DMS153 treated with DMSO at 0.1 percent for 48 hours (cell line): ENCODE results near the gene ERGIC1.

ENCODE experiments used
- DNase-seq: peaks from one replicate; lab custom pipeline; 2025; ENCODE audit not compliant: unreplicated experiment; lab: John Stamatoyannopoulos, UW

Gene ERGIC1

GRCh38 chr5:172898843-172899369, 64.9 kb downstream of the ERGIC1 start:
- no peak for DNase-seq

DNA sequence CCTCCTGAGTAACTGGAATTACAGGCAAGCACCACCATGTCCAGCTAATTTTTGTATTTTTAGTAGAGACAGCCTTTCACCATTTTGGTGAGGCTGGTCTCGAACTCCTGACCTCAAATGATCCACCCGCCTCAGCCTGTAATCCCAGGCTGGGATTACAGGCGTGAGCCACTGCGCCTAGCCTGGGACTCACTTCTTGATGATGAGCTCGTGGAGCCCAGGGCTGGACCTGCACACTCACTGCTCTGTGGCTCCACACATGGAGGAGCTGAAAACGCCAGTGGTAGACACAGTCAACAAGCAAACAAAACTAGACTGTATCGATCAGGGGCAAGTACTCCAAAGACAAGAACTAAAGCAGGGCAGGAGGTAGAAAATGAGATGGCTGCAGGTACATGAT, 65.4 kb downstream of the ERGIC1 start:
- DNase-seq, result no peak

DNA sequence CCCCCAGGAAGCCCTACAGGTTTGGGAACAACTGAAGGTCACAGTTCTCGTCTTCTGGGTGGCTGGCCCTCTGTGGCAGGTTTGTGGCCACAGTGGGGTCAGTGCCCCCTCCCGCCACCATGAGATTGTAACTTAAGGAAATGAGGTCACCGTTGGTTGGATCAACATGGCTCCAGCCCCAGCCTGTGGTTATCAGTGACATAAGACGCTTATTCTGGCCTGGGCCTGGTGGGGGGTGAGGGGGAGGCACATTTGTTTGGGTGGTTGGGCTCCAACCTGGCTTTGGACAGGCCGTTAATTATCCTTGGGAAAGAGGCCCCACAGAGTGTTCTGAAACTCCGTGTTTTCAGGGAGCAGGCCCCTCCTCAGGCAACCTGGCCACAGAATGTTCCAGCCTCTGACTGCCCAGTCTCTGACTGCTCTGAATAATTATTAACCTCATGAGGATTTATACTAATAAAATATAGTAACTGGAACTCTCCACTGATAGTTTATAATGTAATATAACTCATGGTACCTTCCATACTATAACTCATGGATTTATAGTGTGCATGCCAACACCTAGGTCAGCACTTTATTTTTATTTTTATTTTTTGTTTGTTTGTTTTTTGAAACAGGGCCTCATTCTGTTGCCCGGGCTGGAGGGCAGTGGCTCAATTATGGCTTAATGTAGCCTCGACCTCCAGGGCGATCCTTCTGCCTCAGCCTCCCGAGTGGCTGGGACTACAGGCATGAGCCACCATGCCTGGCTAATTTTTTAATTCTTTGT, 67.1 kb downstream of the ERGIC1 start:
- no peak for DNase-seq

- DNase-seq, result no peak
Measured at GRCh38 chr5:172901788-172902496, 67.9 kb downstream of the ERGIC1 start.

- no peak for DNase-seq
Measured at GRCh38 chr5:172902497-172903472, 68.7 kb downstream of the ERGIC1 start.

GRCh38 chr5:172903790-172904189, 69.7 kb downstream of the ERGIC1 start:
- no peak for DNase-seq

DNA sequence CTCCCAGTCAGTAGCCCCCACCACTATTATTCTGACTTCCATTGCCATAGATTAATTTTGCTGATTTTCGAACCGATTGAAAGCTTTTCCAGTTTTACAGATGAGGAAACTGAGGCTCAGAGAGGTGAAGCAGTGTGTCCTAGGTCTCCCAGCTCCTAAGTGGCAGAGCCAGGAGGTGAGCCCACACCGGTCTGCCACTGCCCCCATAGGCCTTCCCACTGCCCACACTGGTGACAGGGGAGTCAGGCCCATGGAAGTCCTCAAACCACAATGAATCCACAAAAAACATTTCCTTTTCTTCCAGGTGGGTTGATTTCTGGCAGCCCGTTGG, 70.2 kb downstream of the ERGIC1 start:
- DNase-seq, result no peak

DNA sequence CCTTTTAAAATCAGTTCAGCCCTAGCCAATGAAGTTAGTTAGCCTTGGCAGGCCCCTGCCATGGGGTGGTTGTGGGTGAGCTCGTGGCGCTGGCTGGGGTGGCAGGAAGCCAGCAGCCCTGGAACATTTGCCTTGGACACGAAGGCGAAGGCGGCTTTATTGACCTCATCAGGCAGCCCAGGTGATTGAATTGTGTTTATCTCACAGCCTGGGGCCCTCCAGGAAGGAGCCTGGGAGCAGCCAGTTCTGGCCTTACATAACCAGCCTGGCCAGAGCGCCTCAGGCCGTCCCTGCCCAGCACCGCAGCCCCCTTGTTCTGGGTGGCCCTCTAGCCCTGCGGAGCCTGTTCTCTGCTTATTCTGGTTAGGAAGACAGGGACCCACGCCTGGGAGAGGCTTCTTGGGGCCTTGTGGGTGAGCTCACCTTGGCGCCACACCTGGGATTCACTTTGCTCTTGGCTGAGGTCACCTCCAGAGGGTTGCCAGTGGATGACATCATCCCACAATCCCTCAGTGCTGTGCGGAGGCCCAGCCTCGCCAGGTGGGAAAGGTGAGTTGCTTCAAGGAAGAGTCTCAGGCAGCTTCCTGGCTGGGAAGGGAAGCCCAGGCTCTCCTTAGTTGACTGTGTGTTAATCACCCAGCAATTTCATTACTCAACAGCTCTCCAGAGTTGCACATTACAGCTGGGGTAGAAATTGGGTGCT, 70.7 kb downstream of the ERGIC1 start:
- DNase-seq, result peak; percentile 34

GRCh38 chr5:172905346-172906140, 71.5 kb downstream of the ERGIC1 start:
- no peak for DNase-seq

GRCh38 chr5:172906436-172906835, 72.4 kb downstream of the ERGIC1 start:
- no peak for DNase-seq

GRCh38 chr5:172906888-172907287, 72.8 kb downstream of the ERGIC1 start:
- DNase-seq, result no peak

GRCh38 chr5:172907657-172908056, 73.6 kb downstream of the ERGIC1 start:
- no peak for DNase-seq

DNA sequence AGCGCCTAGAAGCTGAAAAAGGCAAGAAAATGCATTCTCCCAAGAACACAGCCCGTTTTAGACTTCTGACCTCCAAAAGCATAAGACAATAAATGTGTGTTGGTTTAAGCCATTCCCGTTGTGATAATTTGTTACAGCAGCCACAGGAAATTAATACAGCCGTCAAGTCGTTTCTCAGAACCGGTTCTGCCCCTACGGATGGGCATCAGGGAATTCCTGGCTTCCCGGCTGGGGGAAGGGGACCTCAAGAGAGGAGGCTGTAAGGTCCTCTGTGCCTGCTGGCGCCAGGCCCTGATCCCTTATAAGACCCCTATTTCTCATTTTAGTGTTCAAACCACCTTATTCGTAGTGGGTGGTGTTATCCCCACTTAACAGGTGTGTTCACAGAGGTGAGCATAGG, 74.6 kb downstream of the ERGIC1 start:
- DNase-seq, result no peak

DNA sequence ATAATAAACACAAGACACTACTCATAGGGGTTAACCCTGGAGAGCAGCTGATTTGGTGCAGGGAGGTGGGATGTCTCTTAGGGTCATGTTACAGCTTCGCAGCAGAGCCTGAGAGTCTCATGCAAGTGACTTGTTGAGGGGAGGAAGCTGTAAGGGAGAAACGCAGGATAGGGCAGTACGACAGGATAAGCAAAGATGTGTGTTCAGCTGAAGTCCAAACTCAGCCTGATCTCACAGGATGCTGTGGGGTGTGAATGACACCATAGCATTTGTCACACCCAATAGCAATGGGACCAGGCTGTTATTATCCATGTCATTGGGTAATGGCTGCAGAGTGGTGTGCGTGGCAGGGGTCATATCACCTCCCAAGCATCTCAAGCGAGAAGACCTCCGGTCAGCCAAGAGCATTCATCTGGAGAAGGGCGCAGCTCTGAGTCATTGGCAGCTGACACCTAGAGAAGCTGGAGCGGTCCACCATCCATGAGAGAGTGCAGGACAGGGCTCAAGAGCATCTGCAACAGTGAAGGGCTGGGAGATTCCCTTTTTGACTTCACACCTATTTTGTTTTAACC, 76.0 kb downstream of the ERGIC1 start:
- DNase-seq, result no peak

- no peak for DNase-seq
Measured at GRCh38 chr5:172910828-172911627, 77.0 kb downstream of the ERGIC1 start.

- DNase-seq, result no peak
Measured at GRCh38 chr5:172911628-172911880, 77.5 kb downstream of the ERGIC1 start.

- DNase-seq, result no peak
Measured at GRCh38 chr5:172911976-172912375, 77.9 kb downstream of the ERGIC1 start.

- no peak for DNase-seq
Measured at GRCh38 chr5:172913117-172913850, 79.2 kb downstream of the ERGIC1 start.
